GM12872 (cell line): ENCODE measurements around the gene GPAT2.

Experiments used
- CTCF ChIP-seq: IDR thresholded peaks from 3 replicates; pipeline ENCODE4 v1.5.1; 2011; ENCODE audit warnings: low read depth, mild to moderate bottlenecking, low read length, moderate library complexity; ENCODE audit not compliant: insufficient read depth

Gene GPAT2

GRCh38 chr2:96074156-96074555, 39.4 kb upstream of the GPAT2 start:
- no peak for TF ChIP-seq CTCF

GRCh38 chr2:96073170-96073775, 38.6 kb upstream of the GPAT2 start:
- TF ChIP-seq CTCF: no peak

DNA sequence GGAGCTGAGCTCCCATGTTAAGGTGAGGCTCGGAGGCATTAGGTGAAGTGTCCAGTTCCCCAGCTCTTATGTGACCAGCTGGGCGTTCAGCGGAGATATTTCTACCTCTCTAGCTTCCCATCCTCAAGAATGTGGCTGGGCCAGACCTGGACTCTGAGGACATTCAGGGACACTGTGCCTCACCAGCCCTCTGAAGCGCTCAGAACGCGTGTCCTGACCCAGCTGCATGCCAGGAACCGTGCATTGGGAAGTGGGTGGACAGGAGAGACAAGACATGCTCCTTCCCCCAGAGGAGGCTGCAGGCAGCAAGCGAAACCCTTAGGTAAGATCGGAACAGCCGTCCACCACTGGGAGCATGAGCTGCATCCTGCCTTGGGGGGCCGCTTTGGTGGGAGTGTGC, 38.0 kb upstream of the GPAT2 start:
- TF ChIP-seq CTCF: no peak

- TF ChIP-seq CTCF: no peak
These were observed 30.7 kb upstream of the GPAT2 start for GRCh38 chr2:96065381-96065930.

DNA sequence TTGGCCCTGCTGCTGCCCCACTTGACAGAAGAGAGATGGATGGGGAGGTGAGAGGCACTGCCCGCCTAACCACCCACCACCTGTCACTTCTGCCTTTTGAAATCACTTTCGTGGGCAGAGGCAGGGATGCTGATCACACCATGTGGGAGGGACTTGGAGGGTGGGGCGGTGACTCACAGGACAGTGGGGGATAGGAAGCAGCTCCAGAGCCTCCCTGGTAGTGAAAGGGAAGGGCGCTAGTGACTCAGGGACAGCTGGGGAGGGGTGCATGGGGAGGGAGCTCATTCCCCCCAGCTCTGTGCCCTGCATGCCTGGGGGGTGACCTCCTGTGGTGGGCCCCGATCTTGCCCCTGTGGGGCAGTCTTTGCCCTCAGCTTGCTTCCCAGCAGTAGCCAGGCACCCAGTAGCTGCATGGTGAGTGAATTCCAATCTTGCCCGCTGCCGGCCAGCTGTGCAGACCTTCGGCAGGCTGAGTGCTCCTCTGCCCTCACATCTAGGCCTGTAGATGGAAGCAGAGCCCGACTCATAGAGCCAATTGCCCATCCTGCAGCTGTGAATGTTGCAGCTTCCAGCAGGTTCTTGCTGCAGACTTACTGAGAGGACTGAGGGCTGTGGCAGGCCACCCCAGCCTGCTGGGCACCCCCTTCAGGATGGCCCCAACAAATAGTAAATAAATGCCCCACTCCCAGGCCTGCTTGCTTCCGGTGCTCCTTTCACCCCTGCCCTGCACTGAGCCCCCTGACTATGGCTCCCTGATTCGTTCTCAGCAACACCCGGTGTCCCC, 28.6 kb upstream of the GPAT2 start:
- TF ChIP-seq CTCF: 0 out of 3 replicates have a peak, but pooled peaks have one; percentile 1

DNA sequence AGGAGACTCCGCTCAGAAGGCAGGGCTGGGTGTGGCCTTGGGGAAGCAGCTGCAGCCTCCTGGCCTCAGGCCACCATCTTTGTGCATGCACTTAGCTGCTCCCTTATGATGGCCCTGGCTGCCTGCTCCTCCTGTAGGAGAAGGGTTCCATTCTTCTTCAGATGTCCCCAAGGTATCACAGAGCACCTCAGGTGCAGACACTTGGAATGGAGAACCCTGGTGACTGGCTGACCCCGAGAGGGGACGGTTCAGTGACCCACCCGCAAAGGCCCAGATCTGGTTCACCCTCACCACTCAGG, 9.6 kb downstream of the GPAT2 start:
- no peak for TF ChIP-seq CTCF

DNA sequence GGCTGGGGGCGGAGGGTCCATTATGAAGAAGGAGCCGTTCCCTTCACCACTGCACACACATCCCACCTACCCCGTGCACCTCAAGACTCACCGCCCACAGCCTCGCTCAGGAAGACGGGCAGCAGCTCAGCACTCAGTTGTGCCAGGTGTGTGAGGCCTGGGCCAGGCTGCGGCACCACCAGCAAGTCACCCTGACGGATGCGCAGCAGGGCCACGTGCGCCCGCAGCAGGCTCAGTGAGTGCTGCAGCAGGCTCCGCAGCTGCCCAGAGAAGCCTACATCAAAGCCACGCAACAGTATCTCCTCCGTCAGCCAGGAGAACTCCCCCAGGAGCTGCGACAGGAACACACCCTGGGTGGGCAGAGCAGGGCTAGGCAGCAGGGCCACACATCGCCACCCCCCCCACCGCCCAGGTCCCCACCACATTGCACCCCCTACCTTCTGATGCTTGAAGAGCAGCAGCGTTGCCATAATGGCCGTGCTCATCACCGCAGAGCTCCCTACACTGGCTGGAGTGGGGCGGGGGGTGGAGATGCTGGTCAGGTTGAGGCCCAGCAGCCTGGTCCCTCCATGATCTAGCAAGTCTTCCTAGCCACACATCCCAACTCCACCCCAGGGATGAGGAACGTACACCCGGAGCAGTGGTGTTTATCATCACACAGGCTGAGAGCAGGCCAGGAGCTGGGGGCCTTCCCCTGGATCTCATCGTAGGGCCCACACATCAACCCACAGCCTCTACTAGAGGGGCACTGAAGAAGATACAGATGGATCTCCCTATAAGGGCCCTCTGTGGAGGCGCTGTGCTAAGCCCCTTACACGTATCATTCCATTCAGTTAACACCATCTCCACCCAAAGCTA, 10.2 kb downstream of the GPAT2 start:
- no peak for TF ChIP-seq CTCF
